ENCODE results near the gene LPCAT2. TPM values are rescaled to one million over a fixed set of nuclear protein-coding genes. Genes with fewer than 3 reads are reported as not detected.

Gene LPCAT2
- polyA plus RNA-seq, 2 of the 4 experiments (the other 2 are of a cell fraction) = 8.0 to 16.3 TPM

GRCh38 chr16:55491691-55492090 lies 17.2 kb upstream of the LPCAT2 start (continued):
- no peak for TF ChIP-seq CHD4 (IDR thresholded peaks at IDR 0.05; ENCODE audit: borderline replicate concordance)
- TF ChIP-seq CHD2 (IDR thresholded peaks at IDR 0.05; ENCODE audit: low read length, partially characterized antibody) = no peak

- 0 out of 3 replicates have a peak, but pooled peaks cover 5% of the 10 kb centered on the region for H3K4me1 ChIP-seq
- DNase-seq (ENCODE audit: low read depth in 1 of 2, low spot score in 1 of 2) (no peak), FAIRE-seq (no peak), ATAC-seq (no peak)
- H3K27ac ChIP-seq = no peak overlapping the region
- H3K4me2 ChIP-seq = no peak overlapping the region
- no peak overlapping the region for H3K4me3 ChIP-seq
- WGBS (ENCODE audit: missing lambda C conversion rate) = 56% methylated on average over 10 of the region's 10 CpGs
- CTCF ChIA-PET = interaction anchor here (1.0 to 3.9 kb wide), 3 partner anchors 9 to 49 kb away, joined by 3 to 25 read pairs (median 5); no protein-coding TSS in a partner anchor
- TF ChIP-seq BHLHE40 (IDR thresholded peaks at IDR 0.05; ENCODE audit: low read depth, low read length) = no peak
- TF ChIP-seq CBX2 (IDR thresholded peaks at IDR 0.05; ENCODE audit: borderline replicate concordance, low read depth) = no peak
- TF ChIP-seq POLR2AphosphoS2 (conservative IDR thresholded peaks at IDR 0.05; ENCODE audit: low read length) = no peak
- TF ChIP-seq HMGXB4 (CRISPR knock-in tag; IDR thresholded peaks at IDR 0.05; ENCODE audit: borderline replicate concordance) = no peak
- TF ChIP-seq SMC3 (IDR thresholded peaks at IDR 0.05) = no peak
- TF ChIP-seq RNF2 (IDR thresholded peaks at IDR 0.05; ENCODE audit: borderline replicate concordance, low read depth) = no peak
- TF ChIP-seq NPAS2 (CRISPR knock-in tag; IDR thresholded peaks at IDR 0.05; ENCODE audit: borderline replicate concordance) = no peak
- TF ChIP-seq FOSL2 (IDR thresholded peaks at IDR 0.05) = no peak
- no peak for TF ChIP-seq FOSL2 (CRISPR knock-in tag; IDR thresholded peaks at IDR 0.05)
- TF ChIP-seq POLR2A (IDR thresholded peaks at IDR 0.05; ENCODE audit: low read length) = no peak
- TF ChIP-seq, protein P1, sequence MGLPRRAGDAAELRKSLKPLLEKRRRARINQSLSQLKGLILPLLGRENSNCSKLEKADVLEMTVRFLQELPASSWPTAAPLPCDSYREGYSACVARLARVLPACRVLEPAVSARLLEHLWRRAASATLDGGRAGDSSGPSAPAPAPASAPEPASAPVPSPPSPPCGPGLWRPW (IDR thresholded peaks at IDR 0.05) = no peak
- no peak for TF ChIP-seq JUN (IDR thresholded peaks at IDR 0.05)
- no peak for TF ChIP-seq EP300 (IDR thresholded peaks at IDR 0.05)
- TF ChIP-seq EHMT2 (IDR thresholded peaks at IDR 0.05; ENCODE audit: low read depth) = no peak
- TF ChIP-seq, protein P2, sequence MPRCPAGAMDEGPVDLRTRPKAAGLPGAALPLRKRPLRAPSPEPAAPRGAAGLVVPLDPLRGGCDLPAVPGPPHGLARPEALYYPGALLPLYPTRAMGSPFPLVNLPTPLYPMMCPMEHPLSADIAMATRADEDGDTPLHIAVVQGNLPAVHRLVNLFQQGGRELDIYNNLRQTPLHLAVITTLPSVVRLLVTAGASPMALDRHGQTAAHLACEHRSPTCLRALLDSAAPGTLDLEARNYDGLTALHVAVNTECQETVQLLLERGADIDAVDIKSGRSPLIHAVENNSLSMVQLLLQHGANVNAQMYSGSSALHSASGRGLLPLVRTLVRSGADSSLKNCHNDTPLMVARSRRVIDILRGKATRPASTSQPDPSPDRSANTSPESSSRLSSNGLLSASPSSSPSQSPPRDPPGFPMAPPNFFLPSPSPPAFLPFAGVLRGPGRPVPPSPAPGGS (IDR thresholded peaks at IDR 0.05) = no peak
- no peak for TF ChIP-seq GATA3 (IDR thresholded peaks at IDR 0.05; ENCODE audit: borderline replicate concordance)
- no peak for TF ChIP-seq E2F6 (IDR thresholded peaks at IDR 0.05; ENCODE audit: borderline replicate concordance, low read depth)
- POLR2A ChIA-PET = no interaction called here
- no peaks in the 10 kb centered on the region for H3K9me3 ChIP-seq
Measured at GRCh38 chr16:55492756-55493380, 16.0 kb upstream of the LPCAT2 start.

DNA sequence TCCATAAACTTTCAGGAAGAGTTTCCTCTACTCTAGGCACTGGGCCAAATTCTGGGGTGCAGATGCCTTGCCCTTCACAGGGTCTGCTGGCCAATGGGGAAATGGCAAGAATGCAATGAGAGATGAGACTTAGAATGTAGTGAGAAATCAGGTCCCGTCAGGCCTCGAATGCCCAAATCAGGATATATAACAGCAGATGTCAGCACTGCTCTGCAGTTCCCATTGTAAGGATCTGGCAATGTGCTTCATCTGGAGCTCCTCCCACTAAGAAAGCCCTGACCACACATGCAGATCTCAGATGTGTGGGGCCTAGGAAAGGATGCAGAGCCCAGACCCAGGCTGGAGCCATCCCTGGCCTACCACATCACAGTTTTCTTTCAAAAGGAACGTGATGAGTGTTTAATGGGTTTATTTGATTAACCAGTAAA lies 13.9 kb upstream of the LPCAT2 start:
- H3K4me1 ChIP-seq = 0 out of 3 replicates have a peak, but pooled peaks cover 5% of the 10 kb centered on the region
- H3K4me3 ChIP-seq = no peak overlapping the region
- peak in 1 of 2 experiments; percentile 62 for DNase-seq (ENCODE audit: low read depth in 1 of 2, low spot score in 1 of 2)
- CTCF ChIA-PET = interaction anchor here (0.6 to 3.9 kb wide), 8 partner anchors 11 to 209 kb away, joined by 3 to 25 read pairs (median 3); no protein-coding TSS in a partner anchor
- 29% methylated on average over 3 of the region's 3 CpGs for WGBS (ENCODE audit: missing lambda C conversion rate)
- POLR2A ChIA-PET = no interaction called here
- ATAC-seq = peak; percentile 67 to 91; a peak in 4 of 6 replicates
- FAIRE-seq = no peak
- H3K4me2 ChIP-seq = no peak overlapping the region
- TF ChIP-seq RAD21 (conservative IDR thresholded peaks at IDR 0.05 in 1 of 2, IDR thresholded peaks at IDR 0.05 in 1 of 2) = peak; percentile 50 to 59; a peak in 4 of 5 replicates
- peak; percentile 33; the same call in 1 of the 3 replicates for TF ChIP-seq SMC3 (IDR thresholded peaks at IDR 0.05)
- no peak for TF ChIP-seq MAZ (IDR thresholded peaks at IDR 0.05; ENCODE audit: borderline replicate concordance, low read depth, low read length)
- no peak for TF ChIP-seq E2F6 (IDR thresholded peaks at IDR 0.05; ENCODE audit: borderline replicate concordance, low read depth)
- no peak overlapping the region for H3K27ac ChIP-seq
- H3K9me3 ChIP-seq = no peaks in the 10 kb centered on the region
